ENCODE results near the gene SUSD4. TPM values are rescaled to one million over a fixed set of nuclear protein-coding genes. Genes with fewer than 3 reads are reported as not detected.

The SUSD4 gene
- total RNA-seq, 5 donors from 2014 or later (not counting 1 experiment from before 2014, with no cell fraction given), result 1.3 to 16.7 (median 6.4) TPM

DNA sequence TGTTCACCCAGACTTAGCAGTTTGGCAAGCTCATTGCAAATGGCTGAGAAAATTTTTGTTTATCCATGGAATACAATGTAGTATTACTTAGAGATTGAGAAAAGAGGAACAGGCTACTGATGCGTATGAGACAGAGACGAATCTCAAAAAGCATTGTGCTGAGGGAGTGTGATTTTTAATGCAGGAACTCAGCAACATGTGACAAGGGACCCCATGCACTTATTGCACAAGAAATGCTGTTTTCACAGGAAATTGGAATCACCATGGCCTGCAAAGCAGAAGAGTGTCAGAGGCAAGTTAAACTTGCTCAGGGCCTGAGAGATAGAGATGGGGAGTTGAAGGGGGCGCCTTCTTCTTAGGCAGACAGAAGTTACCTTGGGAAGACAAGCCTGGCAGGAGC is 188.3 kb downstream of the SUSD4 start:
- WGBS (ENCODE audit: insufficient coverage), result 89% methylated on average over 3 of the region's 3 CpGs
- ChIA-PET CTCF (no interaction called here), POLR2A (no interaction called here)
- H3K9me3 ChIP-seq, result no peaks in the 10 kb centered on the region
- no peaks in the 10 kb centered on the region for H3K9me3 Mint-ChIP-seq
- H3K36me3 ChIP-seq (ENCODE audit: control insufficient read depth in 2 of 2, extremely low read depth in 1 of 2, insufficient read depth in 1 of 2, low read length in 1 of 2), result no peaks in the 10 kb centered on the region
- H3K4me3 ChIP-seq (ENCODE audit: control insufficient read depth in 1 of 2, extremely low read depth in 1 of 2, low read length in 1 of 2), result no peak overlapping the region
- H3K36me3 Mint-ChIP-seq, result no peaks in the 10 kb centered on the region
- H3K4me1 Mint-ChIP-seq, result peaks cover under 1 to 16% (median 15%) of the 10 kb centered on the region in 3 donors
- H3K27me3 Mint-ChIP-seq, result peaks cover 0 to 10% of the 10 kb centered on the region in 2 donors
- no peak overlapping the region for H3K27ac Mint-ChIP-seq
- DNase-seq (no peak), ATAC-seq (replicated peaks in 1 of 4) (no peak)
- no peaks in the 10 kb centered on the region for H3K27me3 ChIP-seq (replicated peaks in 1 of 2; ENCODE audit: control insufficient read depth in 2 of 2, extremely low read depth in 1 of 2, insufficient read depth in 2 of 2, low read length in 1 of 2)
- peaks cover 5 to 7% of the 10 kb centered on the region in 2 experiments for H3K4me1 ChIP-seq (ENCODE audit: control insufficient read depth in 1 of 2, extremely low read depth in 1 of 2, insufficient read depth in 2 of 2, low read length in 2 of 2)
- no peak overlapping the region for H3K27ac ChIP-seq (ENCODE audit: low read length)
- no peak overlapping the region for H3K4me3 Mint-ChIP-seq

DNA sequence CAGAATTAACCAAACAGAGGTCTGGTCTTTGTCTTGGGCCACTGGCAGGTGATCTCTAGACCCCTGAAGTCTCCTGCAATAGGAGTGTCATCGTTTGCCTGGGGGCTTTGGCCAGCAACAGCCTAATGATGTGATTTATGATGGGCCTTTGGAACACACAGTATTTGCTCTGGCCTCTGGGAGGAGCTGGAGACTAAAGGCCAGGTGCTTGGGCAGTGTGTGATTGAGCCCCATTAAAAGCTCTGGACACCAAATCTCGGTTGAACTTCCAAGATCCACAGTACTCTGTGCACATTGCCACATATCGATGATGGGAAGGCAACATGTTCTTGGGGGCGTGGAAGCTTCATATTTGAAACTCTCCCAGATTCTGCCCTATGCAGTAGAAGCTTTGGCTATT is 188.9 kb downstream of the SUSD4 start:
- no peak overlapping the region for H3K4me3 Mint-ChIP-seq
- Histone ChIP-seq H3K27ac (ENCODE audit: low read length) (no peak overlapping the region), H3K4me3 (ENCODE audit: control insufficient read depth in 1 of 2, extremely low read depth in 1 of 2, low read length in 1 of 2) (no peak overlapping the region), H3K36me3 (ENCODE audit: control insufficient read depth in 2 of 2, extremely low read depth in 1 of 2, insufficient read depth in 1 of 2, low read length in 1 of 2) (no peaks in the 10 kb centered on the region), H3K4me1 (ENCODE audit: control insufficient read depth in 1 of 2, extremely low read depth in 1 of 2, insufficient read depth in 2 of 2, low read length in 2 of 2) (peaks cover 0 to 7% of the 10 kb centered on the region in 2 experiments), H3K27me3 (replicated peaks in 1 of 2; ENCODE audit: control insufficient read depth in 2 of 2, extremely low read depth in 1 of 2, insufficient read depth in 2 of 2, low read length in 1 of 2) (no peaks in the 10 kb centered on the region), H3K9me3 (no peaks in the 10 kb centered on the region)
- no peak for DNase-seq
- peaks cover 0 to 10% (median 9%) of the 10 kb centered on the region in 3 donors for H3K4me1 Mint-ChIP-seq
- peaks cover 0 to 8% of the 10 kb centered on the region in 2 donors for H3K27me3 Mint-ChIP-seq
- 53% methylated on average over 2 of the region's 4 CpGs for WGBS (ENCODE audit: insufficient coverage)
- ChIA-PET POLR2A (no interaction called here), CTCF (interaction anchor here in 1 of 2 donors (0.6 kb wide), 1 partner anchor 15 kb away, joined by 3 read pairs; no protein-coding TSS in a partner anchor)
- no peaks in the 10 kb centered on the region for H3K9me3 Mint-ChIP-seq
- ATAC-seq (replicated peaks in 1 of 4), result no peak
- no peaks in the 10 kb centered on the region for H3K36me3 Mint-ChIP-seq
- H3K27ac Mint-ChIP-seq, result no peak overlapping the region

Other genes with a start within 250 kb of the SUSD4 start
- 1 to 10 TPM; 2.5 to 8.1 (median 3.8) TPM for gene TLR5, start 220.9 kb downstream of the SUSD4 start, total RNA-seq
- gene CCDC185, start 29.2 kb upstream of the SUSD4 start, total RNA-seq, result not detected